BJ (cell line): ENCODE results near the gene MAGED1. TPM values are rescaled to one million over a fixed set of nuclear protein-coding genes. Genes with fewer than 3 reads are reported as not detected.

Source experiments
- CTCF ChIA-PET: fragments of 350-600 bp; formaldehyde crosslinking; extraction: SDS; loops from one replicate; lab custom pipeline; 2021; ENCODE audit warnings: antibody characterized with exemption, inconsistent platforms; lab: Yijun Ruan, JAX
- POLR2A ChIA-PET: fragments of 300-600 bp; sonication (Branson Sonifier 250); formaldehyde crosslinking; extraction: SDS; loops from one replicate; lab custom pipeline; 2021; ENCODE audit warnings: antibody characterized with exemption; lab: Charles Lee
- DNase-seq: peaks from one replicate; pipeline ENCODE4 v3.0.0-alpha.2; 2011; ENCODE audit warnings: low read depth
- H3K27me3 ChIP-seq: 2 replicates; pipeline ENCODE4 v1.6.0; 2011; ENCODE audit warnings: low read length; ENCODE audit not compliant: control insufficient read depth, insufficient read depth
- H3K36me3 ChIP-seq: 2 replicates; pipeline ENCODE4 v1.5.1; 2011; ENCODE audit warnings: low read length; ENCODE audit not compliant: control insufficient read depth, insufficient read depth
- H3K4me3 ChIP-seq: 2 replicates; pipeline ENCODE4 v1.5.1; 2011; ENCODE audit warnings: low read depth, mild to moderate bottlenecking, control low read depth, low read length
- CTCF ChIP-seq: IDR thresholded peaks from 2 replicates; pipeline ENCODE4 v1.5.1; 2011; ENCODE audit warnings: low read depth, mild to moderate bottlenecking, control low read depth, inconsistent platforms, low read length, moderate library complexity; ENCODE audit not compliant: insufficient read depth
- polyA plus RNA-seq: library from polyadenylated mRNA; depleted of rRNA; stranded (reverse); fragments of >200 nt; gene quantifications from 2 replicates; pipeline ENCODE4 v1.2.3, GENCODE V29; 2011

The MAGED1 gene
- polyA plus RNA-seq, 1 experiment = 428 TPM

GRCh38 chrX:51852621-51853020, 40.8 kb upstream of the MAGED1 start:
- no peak overlapping the region for H3K4me3 ChIP-seq
- H3K36me3 ChIP-seq = no peaks in the 10 kb centered on the region
- TF ChIP-seq CTCF = no peak
- ChIA-PET CTCF (interaction anchor here (1.0 to 1.3 kb wide), 2 partner anchors 8 to 275 kb away, joined by 3 read pairs; no protein-coding TSS in a partner anchor), POLR2A (no interaction called here)
- no peaks in the 10 kb centered on the region for H3K27me3 ChIP-seq
- DNase-seq = no peak

DNA sequence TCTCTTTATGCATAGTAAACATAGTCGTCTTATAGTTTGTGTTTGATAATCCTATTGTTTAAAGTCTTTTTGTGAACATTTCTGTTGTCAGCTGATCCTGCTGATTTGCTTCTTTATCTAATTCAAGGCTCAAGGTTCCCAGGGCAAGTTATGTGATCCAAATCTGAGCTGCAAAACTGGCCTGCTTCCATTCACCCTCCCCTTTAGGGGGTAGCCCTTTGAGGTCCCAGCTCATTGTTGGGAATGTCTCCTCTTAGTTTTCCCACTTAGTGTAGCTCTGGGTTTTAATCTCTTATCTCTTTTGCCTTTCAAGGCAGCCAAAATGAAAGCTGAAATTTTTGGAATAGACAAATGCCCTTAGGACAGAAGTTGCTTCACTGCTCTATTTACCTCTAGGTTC, 40.2 kb upstream of the MAGED1 start:
- DNase-seq = no peak
- Histone ChIP-seq H3K27me3 (no peaks in the 10 kb centered on the region), H3K36me3 (no peaks in the 10 kb centered on the region), H3K4me3 (no peak overlapping the region)
- ChIA-PET CTCF (interaction anchor here (1.0 to 1.3 kb wide), 2 partner anchors 7 to 276 kb away, joined by 3 read pairs; no protein-coding TSS in a partner anchor), POLR2A (no interaction called here)
- no peak for TF ChIP-seq CTCF

- TF ChIP-seq CTCF = no peak
These were observed 37.7 kb upstream of the MAGED1 start for GRCh38 chrX:51855698-51856097.

GRCh38 chrX:51857159-51857733, 36.2 kb upstream of the MAGED1 start:
- no peaks in the 10 kb centered on the region for H3K36me3 ChIP-seq
- ChIA-PET CTCF (no interaction called here), POLR2A (no interaction called here)
- no peak for DNase-seq
- no peak for TF ChIP-seq CTCF
- H3K4me3 ChIP-seq = no peak overlapping the region
- H3K27me3 ChIP-seq = no peaks in the 10 kb centered on the region

More at GRCh38 chrX:51855698-51856097, 37.7 kb upstream of the MAGED1 start:
- ChIA-PET CTCF (no interaction called here), POLR2A (no interaction called here)
- Histone ChIP-seq H3K27me3 (no peaks in the 10 kb centered on the region), H3K36me3 (no peaks in the 10 kb centered on the region), H3K4me3 (no peak overlapping the region)
- DNase-seq = no peak

- TF ChIP-seq CTCF = peak; percentile 54
- H3K27me3 ChIP-seq = no peaks in the 10 kb centered on the region
- ChIA-PET CTCF (interaction anchor here (0.8 to 1.8 kb wide), 5 partner anchors 8 to 248 kb away, joined by 3 to 6 read pairs (median 5); no protein-coding TSS in a partner anchor), POLR2A (interaction anchor here (0.6 kb wide), 1 partner anchor 36 kb away, joined by 4 read pairs; no protein-coding TSS in a partner anchor)
- H3K36me3 ChIP-seq = no peaks in the 10 kb centered on the region
- no peak for DNase-seq
- H3K4me3 ChIP-seq = no peak overlapping the region
These were observed 32.7 kb upstream of the MAGED1 start for GRCh38 chrX:51860679-51861078.
